ENCODE data around the gene MAB21L4. TPM values are rescaled to one million over a fixed set of nuclear protein-coding genes. Genes with fewer than 3 reads are reported as not detected.

The MAB21L4 gene
- total RNA-seq, 1 donor from 2014 or later: 0.53 TPM

DNA sequence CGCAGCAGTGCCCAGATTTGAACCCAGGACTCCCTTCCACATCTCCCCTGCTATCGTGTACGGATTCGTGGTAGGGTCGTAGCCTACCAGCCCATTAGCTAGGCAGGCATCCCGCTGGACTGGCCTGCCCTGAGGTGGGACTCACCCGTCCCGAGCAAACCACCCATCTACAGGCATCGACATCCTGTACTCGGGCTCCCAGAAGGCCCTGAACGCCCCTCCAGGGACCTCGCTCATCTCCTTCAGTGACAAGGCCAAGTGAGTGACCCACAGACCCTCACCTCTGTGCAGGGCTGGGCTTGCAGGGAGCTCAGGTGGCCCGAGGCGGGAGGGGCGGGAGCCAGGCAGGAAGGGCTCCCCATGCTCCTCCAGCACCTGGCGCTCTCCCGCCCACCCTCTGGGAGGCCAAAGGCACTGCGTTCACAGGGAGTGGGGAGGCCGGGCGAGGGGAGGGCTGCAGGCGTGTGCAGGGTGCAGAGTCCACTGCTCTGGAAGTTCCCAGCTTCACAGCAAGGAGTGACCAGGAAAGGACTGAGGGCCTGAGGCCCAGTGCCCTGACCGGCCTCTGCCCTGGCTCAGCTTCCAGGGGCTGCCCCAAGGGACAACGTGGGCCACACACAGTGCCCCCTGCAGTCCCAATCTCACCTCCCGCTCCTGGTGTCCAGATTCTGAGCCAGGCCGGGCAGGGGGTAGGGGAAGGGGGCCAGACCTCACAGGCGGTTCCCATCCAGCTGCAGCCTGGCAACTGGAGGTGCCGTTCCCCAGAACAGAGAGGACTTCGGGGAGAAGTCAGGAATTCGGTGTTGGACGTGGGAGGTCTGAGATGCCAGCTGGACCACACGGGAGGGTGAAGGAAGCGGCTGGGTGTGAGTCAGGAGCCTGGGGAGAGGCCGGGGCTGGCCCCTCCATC, 21.9 kb downstream of the MAB21L4 start:
- DNase-seq (ENCODE audit: low read depth) (no peak), FAIRE-seq (no peak)
- Histone ChIP-seq H3K36me3 (ENCODE audit: control insufficient read depth, insufficient read depth, low read length) (no peaks in the 10 kb centered on the region), H3K27me3 (ENCODE audit: control insufficient read depth, insufficient read depth, low read length) (no peaks in the 10 kb centered on the region), H3K4me3 (ENCODE audit: low read depth, low read length) (no peak overlapping the region)
- TF ChIP-seq CTCF (IDR thresholded peaks at IDR 0.05; ENCODE audit: insufficient read depth, low read length, severe bottlenecking): no peak

- no peaks in the 10 kb centered on the region for H3K36me3 ChIP-seq (ENCODE audit: control insufficient read depth, insufficient read depth, low read length)
- no peaks in the 10 kb centered on the region for H3K27me3 ChIP-seq (ENCODE audit: control insufficient read depth, insufficient read depth, low read length)
- DNase-seq (ENCODE audit: low read depth) (no peak), FAIRE-seq (no peak)
- no peak overlapping the region for H3K4me3 ChIP-seq (ENCODE audit: low read depth, low read length)
- TF ChIP-seq CTCF (IDR thresholded peaks at IDR 0.05; ENCODE audit: insufficient read depth, low read length, severe bottlenecking): no peak
Observed at GRCh38 chr2:240873098-240873788, 22.7 kb downstream of the MAB21L4 start.

DNA sequence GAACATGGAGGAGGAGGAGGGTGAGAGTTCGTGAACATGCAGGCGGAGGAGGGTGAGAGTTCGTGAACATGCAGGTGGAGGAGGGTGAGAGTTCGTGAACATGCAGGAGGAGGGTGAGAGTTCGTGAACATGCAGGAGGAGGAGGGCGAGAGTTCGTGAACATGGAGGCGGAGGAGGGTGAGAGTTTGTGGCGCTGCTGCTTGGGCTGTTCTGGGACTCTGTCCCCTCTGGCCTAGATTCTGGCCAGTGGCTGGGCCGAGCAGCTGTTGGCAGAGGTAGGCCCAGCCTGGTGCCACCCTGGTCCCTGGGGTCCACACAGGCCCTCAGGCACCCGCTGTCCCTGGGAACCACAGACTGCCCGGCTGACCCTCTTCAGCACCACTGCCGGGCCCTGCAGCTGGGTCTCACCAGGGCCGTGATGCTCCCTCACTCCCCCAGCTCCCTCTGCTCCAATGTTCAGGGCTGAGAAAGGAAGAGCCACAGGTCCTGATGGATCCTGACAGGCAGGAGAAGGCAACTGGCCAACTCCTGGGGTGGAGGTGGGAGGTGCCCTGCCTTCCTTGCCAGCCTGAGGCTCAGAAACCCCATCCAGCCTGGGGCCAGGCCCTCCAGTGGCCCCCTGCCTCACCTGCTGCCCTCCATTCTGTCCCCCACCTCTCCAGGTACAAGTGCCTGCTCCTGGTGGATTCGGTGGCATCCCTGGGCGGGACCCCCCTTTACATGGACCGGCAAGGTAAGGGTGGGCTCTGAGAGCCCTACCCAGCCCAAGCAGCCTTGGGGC, 23.4 kb downstream of the MAB21L4 start:
- no peak for TF ChIP-seq CTCF (IDR thresholded peaks at IDR 0.05; ENCODE audit: insufficient read depth, low read length, severe bottlenecking)
- Histone ChIP-seq H3K27me3 (ENCODE audit: control insufficient read depth, insufficient read depth, low read length) (no peaks in the 10 kb centered on the region), H3K4me3 (ENCODE audit: low read depth, low read length) (no peak overlapping the region), H3K36me3 (ENCODE audit: control insufficient read depth, insufficient read depth, low read length) (no peaks in the 10 kb centered on the region)
- FAIRE-seq (peak; percentile 100), DNase-seq (ENCODE audit: low read depth) (no peak)

- Histone ChIP-seq H3K36me3 (ENCODE audit: control insufficient read depth, insufficient read depth, low read length) (no peaks in the 10 kb centered on the region), H3K4me3 (ENCODE audit: low read depth, low read length) (no peak overlapping the region), H3K27me3 (ENCODE audit: control insufficient read depth, insufficient read depth, low read length) (no peaks in the 10 kb centered on the region)
- FAIRE-seq (no peak), DNase-seq (ENCODE audit: low read depth) (no peak)
- TF ChIP-seq CTCF (IDR thresholded peaks at IDR 0.05; ENCODE audit: insufficient read depth, low read length, severe bottlenecking): no peak
Observed at GRCh38 chr2:240871071-240871958, 24.6 kb downstream of the MAB21L4 start.

Data from bronchial epithelial cell (primary cell).